GM23248 (cell line): ENCODE measurements around the gene KIF1B.

ENCODE experiments used
- EZH2 ChIP-seq: fragments of 200-600 bp; sonication (generic); IDR thresholded peaks from 2 replicates; pipeline ENCODE4 v1.6.1; 2018; ENCODE audit warnings: antibody characterized with exemption, mild to moderate bottlenecking; ENCODE audit not compliant: insufficient read depth, poor library complexity, severe bottlenecking
- EZH2phosphoT487 ChIP-seq: fragments of 200-600 bp; sonication (generic); IDR thresholded peaks from 2 replicates; pipeline ENCODE4 v1.6.1; 2018; ENCODE audit warnings: antibody characterized with exemption, moderate library complexity, mild to moderate bottlenecking, low read depth; ENCODE audit not compliant: insufficient read depth

DNA sequence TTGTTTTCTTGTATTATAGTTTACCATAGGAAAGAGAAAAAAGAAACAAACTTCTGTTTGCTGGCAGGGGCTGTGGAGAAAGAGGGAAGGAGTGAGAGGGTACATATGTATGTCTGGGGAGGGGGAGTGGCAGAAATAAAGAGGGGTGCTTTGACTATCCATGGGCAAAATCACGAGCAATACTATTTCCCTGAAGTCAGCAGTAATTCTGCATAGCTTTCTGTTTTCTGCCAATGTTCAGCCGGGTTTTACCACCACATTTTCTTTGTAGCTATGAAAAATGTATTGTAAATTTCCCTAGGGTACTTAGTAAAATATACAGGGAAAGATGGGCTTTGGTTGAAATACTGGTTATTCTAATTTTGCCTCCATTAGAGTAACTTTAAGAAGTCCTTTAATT lies 143.3 kb downstream of the KIF1B start:
- TF ChIP-seq EZH2 (no peak), EZH2phosphoT487 (no peak)
